Measurements from ENCODE around the gene LHPP.

The LHPP gene

DNA sequence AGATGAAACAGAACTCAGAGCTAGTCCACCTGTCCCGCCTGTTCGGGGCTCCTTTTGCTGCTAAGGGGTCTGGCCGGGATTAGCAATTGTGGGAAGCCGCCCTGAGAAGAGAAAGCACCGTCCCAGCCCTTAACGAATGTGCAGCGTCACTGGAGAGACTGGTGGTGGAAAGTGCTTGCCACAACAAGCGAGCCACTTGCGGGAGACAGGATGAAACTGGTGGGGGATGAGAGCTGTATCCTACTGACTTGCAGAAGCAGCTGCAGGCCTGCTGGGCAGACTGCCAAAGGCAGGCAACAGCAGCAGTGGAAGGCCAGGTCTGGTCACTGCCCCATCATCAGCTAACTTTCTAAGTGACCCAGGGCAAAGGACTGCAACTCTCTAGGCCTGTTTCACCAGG is 187.1 kb downstream of the LHPP start:
- DNase-seq: no peak

- no peak for DNase-seq
Measured at GRCh38 chr10:124649214-124649613, 187.6 kb downstream of the LHPP start.

- no peak for DNase-seq
Measured at GRCh38 chr10:124650263-124650662, 188.6 kb downstream of the LHPP start.

GRCh38 chr10:124650820-124651401 is 189.3 kb downstream of the LHPP start:
- DNase-seq: no peak

GRCh38 chr10:124651402-124651891 is 189.8 kb downstream of the LHPP start:
- no peak for DNase-seq

DNA sequence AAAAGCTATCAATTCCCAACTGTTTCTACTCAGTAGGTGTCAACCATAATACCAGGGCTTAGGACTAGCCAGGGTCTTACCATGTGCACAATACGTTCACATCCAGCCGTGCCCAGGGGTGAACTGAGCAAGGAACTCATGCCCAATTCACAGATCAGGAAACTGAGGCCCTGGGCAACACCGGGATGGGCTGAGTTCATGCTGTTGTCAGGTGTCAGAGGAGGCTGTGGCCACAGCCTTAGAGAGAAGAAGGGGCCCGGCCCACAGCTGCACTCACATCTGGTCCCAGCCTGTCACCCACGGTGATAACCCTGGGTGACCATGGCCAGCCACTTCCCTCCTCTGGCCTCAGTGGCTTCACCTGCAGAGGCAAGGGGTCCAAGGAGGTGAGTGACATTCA is 190.6 kb downstream of the LHPP start:
- no peak for DNase-seq

DNA sequence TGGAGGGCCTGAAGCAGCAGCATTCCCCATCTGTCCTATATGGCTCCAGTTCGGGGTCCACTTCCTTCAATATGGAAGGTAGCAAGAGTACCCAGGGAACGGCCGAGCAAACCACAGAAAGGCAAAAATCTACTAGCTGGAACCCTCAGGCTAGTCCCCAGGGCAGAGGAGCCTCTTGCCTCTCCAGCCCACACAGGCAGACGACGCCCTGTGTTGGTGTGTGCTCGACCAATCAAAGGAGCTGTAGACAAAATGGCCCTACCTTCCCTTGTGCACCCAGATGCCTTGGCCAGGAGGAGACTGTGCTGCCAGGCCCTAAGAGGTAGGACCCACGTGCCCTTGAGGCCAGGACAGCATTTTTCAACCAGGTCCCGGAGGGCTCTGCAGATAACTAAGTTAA is 191.1 kb downstream of the LHPP start:
- DNase-seq: no peak

DNA sequence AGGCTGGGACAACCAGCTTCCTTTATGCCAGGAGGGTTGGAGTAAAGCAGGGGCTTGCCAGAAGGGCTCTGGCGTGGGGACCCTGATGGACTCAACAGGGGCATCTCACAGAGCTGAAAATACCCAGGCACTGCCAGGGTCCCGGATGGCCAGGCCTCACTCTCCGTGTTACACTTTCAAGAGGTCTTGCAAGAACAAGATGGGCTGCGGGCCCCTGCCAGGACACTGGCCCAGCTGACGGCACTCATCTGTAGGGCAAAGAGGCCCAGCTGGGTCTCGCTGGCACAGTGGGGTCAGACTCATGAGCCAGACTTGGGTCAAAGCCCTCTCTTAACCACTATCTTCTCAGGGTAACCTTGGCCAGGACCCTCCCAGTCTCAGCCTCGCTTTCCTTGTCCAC is 191.7 kb downstream of the LHPP start:
- DNase-seq: no peak

GRCh38 chr10:124653811-124654651 is 192.4 kb downstream of the LHPP start:
- DNase-seq: peak in 1 of 2 experiments; percentile 59

DNA sequence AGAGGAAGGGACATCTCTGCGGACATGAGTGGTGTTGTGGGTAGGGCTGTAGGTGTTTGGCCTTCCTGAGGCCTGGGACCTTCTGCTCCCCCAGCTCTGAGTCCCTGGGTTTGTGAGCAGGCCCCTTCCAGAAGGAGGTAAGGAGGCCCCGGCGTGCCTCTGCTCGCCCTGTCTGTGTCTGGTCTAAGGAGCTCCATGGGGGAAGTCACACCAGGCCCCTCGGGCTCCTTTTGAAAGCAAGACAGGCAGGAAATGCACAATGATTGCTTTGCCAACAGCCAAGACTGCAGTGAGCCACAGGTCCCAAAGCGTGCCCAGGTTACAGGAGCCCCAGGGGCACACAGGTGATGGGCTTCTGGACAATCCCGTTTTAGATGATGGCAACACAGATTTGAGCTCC is 193.1 kb downstream of the LHPP start:
- no peak for DNase-seq

DNA sequence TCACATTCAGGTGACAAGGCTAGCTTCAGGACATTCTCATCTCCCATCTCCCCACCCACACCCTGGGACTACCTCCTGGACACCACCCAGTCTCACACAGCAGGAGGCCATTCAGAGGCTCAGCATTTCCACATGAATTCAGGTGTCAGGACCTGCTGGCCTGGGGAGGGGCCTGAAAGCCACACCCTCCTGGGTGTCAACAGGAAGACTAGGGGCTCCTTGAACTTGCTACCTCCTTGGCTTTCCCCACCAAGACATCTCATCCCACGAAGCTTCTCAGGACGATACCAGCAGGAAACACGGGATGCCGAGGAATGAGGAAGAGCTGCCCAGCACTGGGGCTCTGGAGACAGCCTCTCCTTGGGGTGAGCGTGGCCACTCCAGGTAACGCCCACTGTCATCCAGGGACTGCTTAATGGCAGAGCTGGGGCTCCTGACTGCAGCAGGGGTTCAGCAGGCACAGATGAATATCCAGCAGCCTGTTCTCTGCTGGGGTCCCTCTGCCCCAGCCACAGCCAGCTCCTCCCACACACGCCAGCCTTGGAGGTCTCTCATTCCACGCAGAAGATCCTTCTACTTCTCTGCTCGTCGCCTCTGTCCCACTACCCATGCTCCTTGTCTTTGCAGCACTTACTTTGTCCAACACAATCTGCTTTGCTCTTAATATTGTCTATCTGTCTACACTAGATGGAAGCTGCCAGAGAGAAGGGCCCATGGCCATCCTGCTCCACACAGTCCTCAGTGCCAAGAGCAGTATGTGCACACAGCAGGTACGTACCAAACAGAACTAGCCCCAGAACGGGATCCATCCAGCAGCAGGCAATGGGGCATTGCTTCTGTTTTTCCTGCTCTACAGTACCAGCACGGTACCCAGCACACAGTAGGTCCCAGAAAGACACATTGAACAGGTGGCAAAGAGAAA is 193.8 kb downstream of the LHPP start:
- no peak for DNase-seq

- no peak for DNase-seq
Measured at GRCh38 chr10:124656113-124656490, 194.5 kb downstream of the LHPP start.

DNA sequence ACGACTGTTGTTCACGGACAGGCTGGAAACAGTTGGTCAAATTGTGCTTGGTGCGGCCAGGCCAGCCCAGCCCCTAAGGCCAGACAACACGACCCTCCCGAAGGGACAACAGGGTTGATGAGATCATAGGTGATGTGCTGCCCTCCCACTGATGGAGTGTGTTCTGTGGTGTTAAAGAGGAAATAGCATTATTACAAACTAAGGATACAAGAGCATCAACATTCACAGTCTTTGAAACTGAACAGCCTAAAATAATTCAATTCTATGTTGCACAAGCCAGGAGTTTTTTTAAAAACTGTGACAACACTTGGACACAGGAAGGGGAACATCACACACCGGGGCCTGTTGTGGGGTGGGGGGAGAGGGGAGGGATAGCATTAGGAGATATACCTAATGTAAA is 194.9 kb downstream of the LHPP start:
- DNase-seq: no peak

DNA sequence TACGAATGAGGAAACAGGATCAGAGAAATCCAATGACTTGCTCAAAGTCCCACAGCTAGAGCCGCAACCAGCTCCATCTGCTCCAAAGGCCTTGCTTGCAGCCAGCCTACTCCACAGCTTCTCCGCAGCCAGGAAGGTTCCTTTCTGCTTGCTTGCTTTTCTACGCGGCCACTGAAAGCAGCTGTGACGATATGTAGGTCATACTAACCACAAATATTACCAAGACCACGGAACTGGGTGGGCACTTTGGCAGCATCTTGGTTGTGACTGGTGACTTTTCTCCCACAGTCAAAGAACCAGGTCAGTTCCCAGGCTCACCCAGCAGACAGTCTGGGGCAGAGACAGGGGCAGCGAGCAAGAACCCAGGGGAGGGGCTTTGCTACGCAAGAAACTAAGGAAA is 196.2 kb downstream of the LHPP start:
- no peak for DNase-seq

DNA sequence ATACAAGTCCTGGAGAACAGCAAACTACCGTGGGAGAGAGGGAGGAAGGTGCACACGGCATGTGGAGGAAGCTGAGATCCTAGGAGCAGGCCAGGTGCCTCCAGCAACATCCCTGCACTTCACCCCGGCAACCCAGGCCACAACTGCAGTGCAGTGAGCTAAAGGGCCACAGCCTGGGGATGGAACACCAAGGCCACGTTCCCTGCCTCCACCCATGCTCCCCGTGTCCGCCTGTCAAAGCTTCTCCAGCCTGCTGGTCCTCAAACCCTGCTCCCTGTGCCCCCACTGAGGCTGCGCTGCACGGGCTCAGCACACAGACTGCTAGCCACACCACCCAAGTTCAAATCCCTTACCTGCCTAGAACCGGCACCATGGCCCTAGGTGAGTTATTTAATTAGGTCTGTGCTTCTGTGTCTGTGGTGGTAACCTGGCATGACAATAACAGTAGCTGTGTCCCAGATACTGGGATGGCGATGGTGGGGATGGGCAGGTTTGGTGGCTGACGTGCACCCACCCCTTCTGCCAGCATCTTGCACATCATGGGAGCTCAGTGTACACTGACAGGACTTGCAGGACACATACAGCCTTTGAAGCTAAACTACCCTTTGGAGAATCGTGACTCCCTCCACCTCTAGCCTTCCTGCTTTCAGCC is 197.1 kb downstream of the LHPP start:
- DNase-seq: no peak

- DNase-seq: no peak
Measured at GRCh38 chr10:124659380-124659779, 197.8 kb downstream of the LHPP start.

- DNase-seq: no peak
Measured at GRCh38 chr10:124660404-124661125, 198.9 kb downstream of the LHPP start.

- DNase-seq: no peak
Measured at GRCh38 chr10:124661660-124662180, 200.1 kb downstream of the LHPP start.

- DNase-seq: no peak
Measured at GRCh38 chr10:124663228-124663627, 201.6 kb downstream of the LHPP start.

Measured in cerebellar nuclear complex (tissue), 1 donor.